PC-9 (cell line): Measurements from ENCODE around the gene RASL11B. TPM values are rescaled to one million over a fixed set of nuclear protein-coding genes. Genes with fewer than 3 reads are reported as not detected.

Experiments
- BruUV-seq: library from RNA; stranded (reverse); fragments of 400-500 nt; replicated peaks from 2 replicates; lab custom pipeline; 2021; lab: Mats Ljungman, UMichigan
- CTCF ChIA-PET: fragments of 300-600 bp; sonication (Branson Sonifier 250); formaldehyde crosslinking; loops from one replicate; lab custom pipeline; 2022; ENCODE audit warnings: antibody characterized with exemption; lab: Charles Lee
- POLR2A ChIA-PET: fragments of 300-600 bp; sonication (Branson Sonifier 250); formaldehyde crosslinking; loops from one replicate; lab custom pipeline; 2022; ENCODE audit warnings: antibody characterized with exemption; ENCODE audit not compliant: unreplicated experiment; lab: Charles Lee
- DNase-seq, 2 experiments: peaks; one replicate each; pipeline versions ENCODE4 v3.0.0 to v3.0.0-alpha.2; 2015 to 2022; ENCODE audit warnings: mixed read lengths in 1 of 2
- H2AFZ ChIP-seq: fragments of 200-600 bp; sonication (generic); 2 replicates; pipeline ENCODE4 v1.8.1; 2017; ENCODE audit warnings: antibody characterized with exemption
- H3F3A ChIP-seq: fragments of 200-600 bp; sonication (generic); 2 replicates; pipeline ENCODE4 v1.8.1; 2017; ENCODE audit warnings: antibody characterized with exemption, mild to moderate bottlenecking, low read depth; ENCODE audit not compliant: insufficient read depth
- H3K27ac ChIP-seq: fragments of 200-600 bp; sonication (generic); 2 replicates; pipeline ENCODE4 v1.6.1; 2016; ENCODE audit warnings: mixed run types
- H3K27me3 ChIP-seq: fragments of 200-600 bp; sonication (generic); 2 replicates; pipeline ENCODE4 v1.6.1; 2016; ENCODE audit warnings: low read depth, mixed run types; ENCODE audit not compliant: insufficient read depth
- H3K36me3 ChIP-seq: fragments of 200-600 bp; sonication (generic); 2 replicates; pipeline ENCODE4 v1.6.1; 2016; ENCODE audit warnings: low read depth, mixed run types
- H3K4me1 ChIP-seq: fragments of 200-600 bp; sonication (generic); replicated peaks from 2 replicates; pipeline ENCODE4 v1.6.1; 2016; ENCODE audit warnings: mixed run types; ENCODE audit not compliant: insufficient read depth
- H3K4me2 ChIP-seq: fragments of 200-600 bp; sonication (generic); 2 replicates; pipeline ENCODE4 v1.6.1; 2017; ENCODE audit warnings: mixed run types
- H3K4me3 ChIP-seq: fragments of 200-600 bp; sonication (generic); 2 replicates; pipeline ENCODE4 v1.6.1; 2016; ENCODE audit warnings: mixed run types
- H3K79me2 ChIP-seq: fragments of 200-600 bp; sonication (generic); 2 replicates; pipeline ENCODE4 v1.6.1; 2017; ENCODE audit warnings: low read depth, mixed run types
- H3K9me2 ChIP-seq: fragments of 200-600 bp; sonication (generic); 2 replicates; pipeline ENCODE4 v1.8.1; 2017; ENCODE audit warnings: mild to moderate bottlenecking; ENCODE audit not compliant: insufficient read depth
- H3K9me3 ChIP-seq: fragments of 200-600 bp; sonication (generic); 2 replicates; pipeline ENCODE4 v1.8.1; 2016; ENCODE audit warnings: low read depth; ENCODE audit not compliant: insufficient read depth
- H4K20me1 ChIP-seq: fragments of 200-600 bp; sonication (generic); 2 replicates; pipeline ENCODE4 v1.8.1; 2017; ENCODE audit not compliant: insufficient read depth
- EZH2 ChIP-seq: fragments of 200-600 bp; sonication (generic); IDR thresholded peaks from 2 replicates; pipeline ENCODE4 v1.8.0; 2017; ENCODE audit warnings: antibody characterized with exemption, low read depth
- intact Hi-C: fragments of 100-400 bp; cut with micrococcal nuclease; formaldehyde crosslinking; loops from one replicate; pipeline ENCODE4 v1.10.0; 2022; ENCODE audit not compliant: unreplicated experiment
- total RNA-seq: library from RNA; stranded (reverse); gene quantifications from 2 replicates; pipeline ENCODE4 v1.2.3, GENCODE V29; 2021
- TF ChIP-seq, protein P1 (sequence below): fragments of 200-600 bp; sonication (generic); conservative IDR thresholded peaks from 2 replicates; pipeline ENCODE4 v1.6.1; 2017; ENCODE audit warnings: mixed run types, antibody characterized with exemption, mild to moderate bottlenecking, moderate library complexity

RASL11B gene
- total RNA-seq, 1 experiment from 2014 or later, result not detected

DNA sequence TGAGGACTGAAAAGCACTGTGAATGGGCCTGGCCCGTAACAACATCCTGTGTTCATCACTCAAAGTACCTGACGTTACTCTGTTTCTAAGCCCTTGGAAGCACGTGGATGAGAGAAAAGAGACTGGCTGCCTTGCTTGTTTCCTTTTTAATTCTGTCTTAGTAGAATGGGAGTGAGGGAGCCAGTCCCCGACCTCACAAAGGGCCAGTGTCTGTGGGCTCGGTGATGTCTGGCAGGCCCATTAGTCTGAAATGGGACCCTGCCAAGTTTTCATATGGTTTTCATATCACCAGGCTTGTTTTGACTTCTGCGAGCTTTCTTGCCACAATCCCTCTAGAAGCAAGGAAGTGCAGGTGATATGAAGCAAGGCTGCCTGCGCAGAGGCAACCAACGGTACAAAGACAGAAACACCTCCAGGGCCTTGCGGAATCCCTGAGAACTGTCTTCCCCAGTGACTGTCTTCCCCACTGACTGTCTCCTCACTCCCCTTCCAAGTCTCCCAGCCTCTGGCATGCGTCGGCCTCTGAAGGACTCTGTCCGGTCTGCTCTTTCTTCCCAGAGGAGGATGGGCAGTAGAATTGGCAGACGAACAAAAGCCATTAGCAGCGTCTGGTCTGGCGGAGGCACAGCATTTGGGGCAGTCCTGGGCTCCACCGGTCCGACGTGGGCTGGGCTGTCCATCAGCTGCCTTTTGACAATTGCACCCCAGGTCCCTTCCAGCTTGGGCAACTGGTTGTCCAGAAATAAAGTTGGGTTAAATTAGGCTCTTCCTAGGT lies 20.2 kb upstream of the RASL11B start:
- Histone ChIP-seq H3K9me2 (no peaks in the 10 kb centered on the region), H3F3A (no peaks in the 10 kb centered on the region; the same call in 1 of the 2 replicates), H3K4me3 (no peak overlapping the region), H3K79me2 (no peaks in the 10 kb centered on the region), H4K20me1 (no peaks in the 10 kb centered on the region), H3K9me3 (no peaks in the 10 kb centered on the region), H3K4me2 (no peak overlapping the region), H2AFZ (no peak overlapping the region), H3K36me3 (no peaks in the 10 kb centered on the region), H3K27me3 (no peaks in the 10 kb centered on the region), H3K4me1 (peaks cover 29% of the 10 kb centered on the region), H3K27ac (no peak overlapping the region)
- intact Hi-C loops, result no loop called here
- DNase-seq, result no peak
- TF ChIP-seq, protein P1, sequence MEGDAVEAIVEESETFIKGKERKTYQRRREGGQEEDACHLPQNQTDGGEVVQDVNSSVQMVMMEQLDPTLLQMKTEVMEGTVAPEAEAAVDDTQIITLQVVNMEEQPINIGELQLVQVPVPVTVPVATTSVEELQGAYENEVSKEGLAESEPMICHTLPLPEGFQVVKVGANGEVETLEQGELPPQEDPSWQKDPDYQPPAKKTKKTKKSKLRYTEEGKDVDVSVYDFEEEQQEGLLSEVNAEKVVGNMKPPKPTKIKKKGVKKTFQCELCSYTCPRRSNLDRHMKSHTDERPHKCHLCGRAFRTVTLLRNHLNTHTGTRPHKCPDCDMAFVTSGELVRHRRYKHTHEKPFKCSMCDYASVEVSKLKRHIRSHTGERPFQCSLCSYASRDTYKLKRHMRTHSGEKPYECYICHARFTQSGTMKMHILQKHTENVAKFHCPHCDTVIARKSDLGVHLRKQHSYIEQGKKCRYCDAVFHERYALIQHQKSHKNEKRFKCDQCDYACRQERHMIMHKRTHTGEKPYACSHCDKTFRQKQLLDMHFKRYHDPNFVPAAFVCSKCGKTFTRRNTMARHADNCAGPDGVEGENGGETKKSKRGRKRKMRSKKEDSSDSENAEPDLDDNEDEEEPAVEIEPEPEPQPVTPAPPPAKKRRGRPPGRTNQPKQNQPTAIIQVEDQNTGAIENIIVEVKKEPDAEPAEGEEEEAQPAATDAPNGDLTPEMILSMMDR, result no peak
- no peak for TF ChIP-seq EZH2
- ChIA-PET POLR2A (no interaction called here), CTCF (no interaction called here)
- no TSS peak for BruUV-seq

DNA sequence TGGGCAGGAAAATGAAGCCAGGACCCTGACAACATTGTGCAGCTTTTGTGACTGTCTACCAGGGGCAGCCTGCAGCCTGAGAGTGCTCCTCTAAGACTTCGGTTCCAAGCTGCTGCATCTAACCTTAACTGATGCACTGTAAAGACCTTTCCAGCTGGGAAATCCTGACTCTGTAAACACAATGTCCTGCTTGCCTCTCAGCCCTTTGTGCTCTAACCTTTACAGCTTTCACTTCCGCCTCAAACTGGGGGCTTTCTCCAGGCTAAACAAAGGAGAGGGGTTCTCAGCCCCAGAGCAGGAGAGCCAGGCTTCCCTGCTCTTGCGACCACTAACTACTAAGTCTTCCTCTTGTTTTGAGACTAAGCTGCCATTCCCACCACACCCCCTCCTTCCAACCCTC lies 19.3 kb upstream of the RASL11B start:
- Histone ChIP-seq H3K9me3 (no peaks in the 10 kb centered on the region), H3K4me2 (no peak overlapping the region), H2AFZ (no peak overlapping the region), H3K36me3 (no peaks in the 10 kb centered on the region), H3F3A (no peaks in the 10 kb centered on the region; the same call in 1 of the 2 replicates), H3K79me2 (no peaks in the 10 kb centered on the region), H3K4me3 (no peak overlapping the region), H3K4me1 (peaks cover 20% of the 10 kb centered on the region), H4K20me1 (no peaks in the 10 kb centered on the region), H3K9me2 (no peaks in the 10 kb centered on the region), H3K27me3 (no peaks in the 10 kb centered on the region), H3K27ac (no peak overlapping the region)
- POLR2A ChIA-PET, result no interaction called here
- BruUV-seq, result no TSS peak
- TF ChIP-seq, protein P1, result no peak
- TF ChIP-seq EZH2, result no peak
- CTCF ChIA-PET, result no interaction called here
- intact Hi-C loops, result no loop called here
- DNase-seq, result no peak

DNA sequence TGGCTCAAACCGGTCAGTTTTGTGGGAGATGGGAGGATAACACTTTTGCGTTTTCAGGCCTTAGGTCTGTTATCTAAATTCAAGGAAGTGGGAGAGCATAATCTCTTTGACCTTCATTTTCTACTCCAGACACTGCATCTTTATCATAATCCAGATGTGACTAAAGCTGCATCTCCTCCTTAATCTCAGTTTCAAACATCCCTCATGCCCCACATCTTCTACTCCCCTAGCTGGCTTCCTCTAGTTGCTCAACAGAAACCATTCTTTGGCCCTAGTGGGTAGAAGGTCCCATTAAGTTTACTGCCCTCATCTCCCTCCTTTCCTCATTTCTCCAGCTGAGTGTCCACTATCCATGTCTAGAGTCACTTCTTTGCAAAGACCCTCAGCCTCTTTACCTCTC lies 18.8 kb upstream of the RASL11B start:
- Histone ChIP-seq H3F3A (no peaks in the 10 kb centered on the region), H4K20me1 (no peaks in the 10 kb centered on the region), H3K4me2 (no peak overlapping the region), H3K27ac (no peak overlapping the region), H3K4me1 (peaks cover 15% of the 10 kb centered on the region), H3K4me3 (no peak overlapping the region), H3K27me3 (no peaks in the 10 kb centered on the region), H3K9me3 (no peaks in the 10 kb centered on the region), H3K79me2 (no peaks in the 10 kb centered on the region), H3K36me3 (no peaks in the 10 kb centered on the region), H3K9me2 (no peaks in the 10 kb centered on the region), H2AFZ (no peak overlapping the region)
- ChIA-PET POLR2A (interaction anchor here (0.6 kb wide), 1 partner anchor 48 kb away, joined by 4 read pairs; no protein-coding TSS in a partner anchor), CTCF (no interaction called here)
- TF ChIP-seq, protein P1, result no peak
- TF ChIP-seq EZH2, result no peak
- intact Hi-C loops, result no loop called here
- no TSS peak for BruUV-seq
- no peak for DNase-seq
